Measurements from ENCODE around the gene AFF1.
"Not testable (repeated sequence)": the region's sequence is repeated elsewhere in the genome, so short reads cannot be mapped to it uniquely, and the experiment has no call there.

The AFF1 gene

DNA sequence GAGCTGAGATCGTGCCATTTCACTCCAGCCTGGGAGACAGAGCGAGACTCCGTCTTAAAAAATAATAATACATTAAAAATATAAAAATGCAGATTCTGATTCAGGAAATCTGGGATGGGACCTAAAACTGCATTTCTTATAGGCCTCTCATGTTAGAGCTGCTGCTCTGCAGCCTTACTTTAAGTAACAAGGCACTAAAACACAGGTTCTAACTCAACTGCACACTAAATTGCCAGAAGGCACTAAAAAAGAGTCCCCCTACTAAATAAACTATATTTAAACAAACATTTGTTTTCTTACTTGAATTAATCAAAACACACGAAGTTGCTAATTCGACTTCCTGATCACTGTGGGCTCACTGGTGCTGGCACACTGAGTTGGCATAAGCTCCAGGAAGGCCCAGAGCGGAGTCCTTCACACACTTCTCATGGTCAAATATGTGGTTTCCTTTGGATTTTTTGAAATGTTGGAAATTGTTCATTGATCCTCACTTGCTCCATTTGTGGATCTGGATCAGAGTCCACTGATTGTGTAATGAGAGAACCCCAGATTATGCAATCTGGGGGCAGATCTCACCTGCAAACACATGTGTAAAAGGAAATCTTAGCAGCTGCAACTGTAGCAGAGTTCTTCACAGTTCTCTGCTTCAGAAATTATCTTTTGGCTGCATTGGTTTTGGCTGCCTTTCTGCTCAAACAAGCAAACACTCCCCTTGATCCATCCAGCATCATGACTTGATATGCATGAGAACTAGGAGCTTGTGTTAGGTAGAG, 59.3 kb downstream of the AFF1 start:
- ChIA-PET POLR2A (interaction anchor here (0.8 to 1.0 kb wide), 2 partner anchors 11 to 12 kb away, joined by 3 read pairs; no protein-coding TSS in a partner anchor), CTCF (interaction anchor here (0.7 to 2.7 kb wide), 5 partner anchors 10 to 58 kb away, joined by 3 to 12 read pairs (median 4); partner anchors contain the start of gene AFF1)
- no peak for DNase-seq (ENCODE audit: extremely low spot score)
- TF ChIP-seq, protein P1, sequence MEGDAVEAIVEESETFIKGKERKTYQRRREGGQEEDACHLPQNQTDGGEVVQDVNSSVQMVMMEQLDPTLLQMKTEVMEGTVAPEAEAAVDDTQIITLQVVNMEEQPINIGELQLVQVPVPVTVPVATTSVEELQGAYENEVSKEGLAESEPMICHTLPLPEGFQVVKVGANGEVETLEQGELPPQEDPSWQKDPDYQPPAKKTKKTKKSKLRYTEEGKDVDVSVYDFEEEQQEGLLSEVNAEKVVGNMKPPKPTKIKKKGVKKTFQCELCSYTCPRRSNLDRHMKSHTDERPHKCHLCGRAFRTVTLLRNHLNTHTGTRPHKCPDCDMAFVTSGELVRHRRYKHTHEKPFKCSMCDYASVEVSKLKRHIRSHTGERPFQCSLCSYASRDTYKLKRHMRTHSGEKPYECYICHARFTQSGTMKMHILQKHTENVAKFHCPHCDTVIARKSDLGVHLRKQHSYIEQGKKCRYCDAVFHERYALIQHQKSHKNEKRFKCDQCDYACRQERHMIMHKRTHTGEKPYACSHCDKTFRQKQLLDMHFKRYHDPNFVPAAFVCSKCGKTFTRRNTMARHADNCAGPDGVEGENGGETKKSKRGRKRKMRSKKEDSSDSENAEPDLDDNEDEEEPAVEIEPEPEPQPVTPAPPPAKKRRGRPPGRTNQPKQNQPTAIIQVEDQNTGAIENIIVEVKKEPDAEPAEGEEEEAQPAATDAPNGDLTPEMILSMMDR (IDR thresholded peaks at IDR 0.05; ENCODE audit: control extremely low read depth, extremely low read depth, low read depth, missing control alignments), result no peak

DNA sequence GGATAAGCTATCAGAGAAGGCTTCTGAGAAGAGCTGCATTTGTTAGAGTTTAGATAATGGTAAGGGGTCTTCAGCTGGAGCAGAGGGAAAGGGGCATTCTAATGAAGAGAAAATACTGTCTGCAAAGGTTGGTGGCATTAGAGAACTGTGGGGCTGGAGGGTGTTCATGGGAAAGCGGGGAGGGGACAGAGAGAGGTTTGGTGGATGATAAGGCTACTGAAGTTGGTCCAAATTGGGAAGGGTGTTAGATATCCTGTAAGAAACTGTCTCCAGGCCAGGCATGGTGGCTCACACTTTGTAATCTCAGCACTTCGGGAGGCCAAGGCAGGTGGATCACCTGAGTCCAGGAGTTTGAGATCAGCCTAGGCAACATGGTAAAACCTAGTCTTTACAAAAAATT, 59.9 kb downstream of the AFF1 start:
- TF ChIP-seq, protein P1 (IDR thresholded peaks at IDR 0.05; ENCODE audit: control extremely low read depth, extremely low read depth, low read depth, missing control alignments), result no peak
- ChIA-PET POLR2A (interaction anchor here (1.0 kb wide), 1 partner anchor 11 kb away, joined by 3 read pairs; no protein-coding TSS in a partner anchor), CTCF (interaction anchor here (0.7 to 2.7 kb wide), 5 partner anchors 9 to 59 kb away, joined by 3 to 12 read pairs (median 4); partner anchors contain the start of gene AFF1)
- no peak for DNase-seq (ENCODE audit: extremely low spot score)

DNA sequence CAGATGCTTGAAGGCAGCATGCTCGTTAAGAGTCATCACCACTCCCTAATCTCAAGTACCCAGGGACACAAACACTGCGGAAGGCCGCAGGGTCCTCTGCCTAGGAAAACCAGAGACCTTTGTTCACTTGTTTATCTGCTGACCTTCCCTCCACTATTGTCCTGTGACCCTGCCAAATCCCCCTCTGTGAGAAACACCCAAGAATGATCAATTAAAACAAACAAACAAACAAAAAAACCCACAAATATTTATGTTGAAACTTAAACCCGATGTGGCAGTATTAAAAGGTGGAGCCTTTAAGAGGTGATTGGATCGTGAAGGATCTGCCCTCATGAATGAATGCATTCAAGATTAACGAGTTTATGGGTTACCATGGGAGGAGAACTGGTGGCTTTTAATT, 61.7 kb downstream of the AFF1 start:
- DNase-seq (ENCODE audit: extremely low spot score); POLR2A ChIA-PET: not testable (repeated sequence)
- CTCF ChIA-PET, result interaction anchor here (0.9 kb wide), 1 partner anchor 10 kb away, joined by 3 read pairs; no protein-coding TSS in a partner anchor

DNA sequence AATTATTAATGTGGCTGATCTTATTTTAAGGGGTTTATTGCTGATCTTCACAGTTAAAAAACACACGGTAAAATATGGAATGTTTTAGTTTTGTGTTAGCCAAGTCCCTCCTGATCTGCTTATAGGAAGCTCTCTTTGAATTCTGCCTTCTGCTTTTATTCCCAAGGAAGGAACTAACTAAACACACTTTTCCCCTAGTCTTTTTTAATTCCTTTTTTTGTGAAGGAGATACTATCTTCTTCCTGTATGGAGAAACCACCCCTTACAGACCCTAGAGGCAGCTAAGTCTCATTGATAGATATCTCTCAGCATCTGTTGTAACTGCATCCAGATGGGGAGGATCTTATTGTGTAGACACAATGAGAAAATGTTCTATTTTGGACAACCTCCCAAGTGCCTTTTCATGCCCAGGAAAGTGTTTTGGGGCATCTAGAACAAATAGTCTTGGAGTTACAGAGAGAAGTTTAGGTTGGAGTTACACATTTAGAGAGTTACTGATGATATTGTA, 64.4 kb downstream of the AFF1 start:
- TF ChIP-seq, protein P1 (IDR thresholded peaks at IDR 0.05; ENCODE audit: control extremely low read depth, extremely low read depth, low read depth, missing control alignments), result no peak
- ChIA-PET CTCF (interaction anchor here (1.4 to 3.4 kb wide), 4 partner anchors 12 to 63 kb away, joined by 3 to 13 read pairs (median 6); no protein-coding TSS in a partner anchor), POLR2A (no interaction called here)
- no peak for DNase-seq (ENCODE audit: extremely low spot score)

DNA sequence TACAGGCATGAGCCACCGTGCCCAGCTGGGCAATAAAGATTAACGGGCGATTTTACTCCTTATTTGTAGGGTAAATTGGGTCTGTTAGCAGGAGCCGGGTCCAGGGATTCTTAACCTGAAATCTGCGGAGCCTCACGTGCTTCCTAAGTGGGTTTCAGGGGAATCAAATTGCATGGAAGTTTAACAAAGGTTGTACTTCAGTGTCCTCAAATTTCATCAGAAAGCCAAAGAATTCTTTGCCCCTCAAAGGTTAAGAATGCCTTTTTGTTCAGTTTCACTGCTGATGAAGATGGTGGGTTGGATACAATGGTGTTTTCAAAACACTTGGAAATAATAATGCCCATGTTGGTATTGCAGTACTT, 67.9 kb downstream of the AFF1 start:
- ChIA-PET POLR2A (no interaction called here), CTCF (interaction anchor here (1.3 to 3.4 kb wide), 2 partner anchors 9 to 80 kb away, joined by 3 to 12 read pairs; no protein-coding TSS in a partner anchor)
- TF ChIP-seq, protein P1 (IDR thresholded peaks at IDR 0.05; ENCODE audit: control extremely low read depth, extremely low read depth, low read depth, missing control alignments), result no peak
- DNase-seq (ENCODE audit: extremely low spot score), result no peak

DNA sequence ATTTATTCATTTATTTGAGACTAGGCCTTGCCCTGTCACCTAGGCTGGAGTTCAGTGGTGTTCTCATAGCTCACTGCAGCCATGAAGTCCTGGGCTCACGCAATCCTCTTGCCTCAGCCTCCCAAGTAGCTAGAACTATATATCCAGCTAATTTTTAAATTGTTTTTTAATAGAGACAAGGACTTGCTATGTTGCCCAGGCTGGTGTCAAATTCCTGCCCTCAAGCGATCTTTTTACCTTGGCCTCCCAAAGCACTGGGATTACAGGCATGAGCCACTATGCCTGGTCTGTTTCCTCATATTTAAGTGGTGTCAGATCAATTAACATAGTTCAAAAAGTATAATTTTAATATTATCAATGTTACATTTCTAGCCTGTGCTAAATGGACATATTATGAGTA, 68.5 kb downstream of the AFF1 start:
- DNase-seq (ENCODE audit: extremely low spot score), result no peak
- POLR2A ChIA-PET, result no interaction called here
- CTCF ChIA-PET, result interaction anchor here (1.3 to 3.4 kb wide), 2 partner anchors 10 to 80 kb away, joined by 3 to 12 read pairs; no protein-coding TSS in a partner anchor
- TF ChIP-seq, protein P1 (IDR thresholded peaks at IDR 0.05; ENCODE audit: control extremely low read depth, extremely low read depth, low read depth, missing control alignments), result no peak

DNA sequence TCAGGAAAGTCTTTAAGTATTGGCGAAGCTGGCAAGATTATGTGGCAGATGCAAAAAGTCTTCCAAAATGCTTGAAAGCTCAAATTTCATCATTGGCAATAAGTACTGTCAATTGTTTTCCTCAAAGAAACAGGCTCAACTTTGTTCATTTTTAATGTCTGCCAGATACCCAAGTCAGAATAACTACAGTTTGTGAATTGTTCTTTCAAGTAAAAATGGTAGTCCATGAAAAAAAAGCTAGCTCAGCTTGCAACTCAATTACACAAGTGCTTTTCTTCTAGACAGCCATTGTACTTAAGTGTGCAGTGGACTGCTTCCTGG, 70.5 kb downstream of the AFF1 start:
- POLR2A ChIA-PET, result interaction anchor here (0.5 to 3.5 kb wide), 4 partner anchors 11 to 1029 kb away, joined by 3 to 47 read pairs (median 4); partner anchors contain the start of gene AFF1
- CTCF ChIA-PET, result interaction anchor here (1.0 to 3.4 kb wide), 6 partner anchors 12 to 87 kb away, joined by 3 to 14 read pairs (median 8); partner anchors contain the start of gene AFF1
- DNase-seq (ENCODE audit: extremely low spot score), result no peak
- TF ChIP-seq, protein P1 (IDR thresholded peaks at IDR 0.05; ENCODE audit: control extremely low read depth, extremely low read depth, low read depth, missing control alignments), result no peak

Data from GM10248 (cell line).